Measurements from ENCODE around the gene MYZAP.

The MYZAP gene

DNA sequence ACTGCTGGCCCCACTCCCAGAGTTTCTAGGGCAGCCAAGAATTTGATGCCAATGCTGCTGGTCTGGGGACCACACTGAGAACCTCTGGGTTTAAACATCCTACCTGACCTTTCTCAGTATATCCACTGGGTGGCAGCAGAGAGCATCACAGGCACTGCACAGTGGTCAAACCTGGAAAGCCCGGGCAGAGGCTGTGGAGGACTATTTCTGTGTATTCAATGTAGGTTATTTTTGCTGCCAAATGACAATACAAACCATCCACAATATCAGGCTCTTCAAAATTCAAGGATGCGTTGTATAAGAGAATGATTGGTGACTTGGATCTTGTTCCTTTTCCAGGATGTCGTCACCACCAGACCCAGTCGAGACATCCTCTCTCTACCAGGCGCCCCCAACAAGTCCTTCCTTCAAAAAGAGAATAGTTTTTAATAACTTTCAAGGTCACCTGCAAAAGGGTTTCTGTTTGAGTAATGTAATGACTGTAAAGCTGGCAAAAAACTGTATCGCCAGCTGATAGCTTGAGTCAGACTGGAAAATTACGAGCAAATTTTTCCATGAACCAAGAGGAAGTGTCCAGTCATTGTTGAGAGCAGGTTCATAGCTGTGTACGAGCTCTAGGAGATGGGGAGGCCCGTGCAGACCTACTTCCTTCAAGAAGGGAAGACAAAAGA is 30.5 kb upstream of the MYZAP start:
- in situ Hi-C loops (cut with MboI; ENCODE audit: low pct_unique_long_range_greater_than_20kb, low sequenced_read_pairs): no loop called here
- peak; percentile 66 for DNase-seq

DNA sequence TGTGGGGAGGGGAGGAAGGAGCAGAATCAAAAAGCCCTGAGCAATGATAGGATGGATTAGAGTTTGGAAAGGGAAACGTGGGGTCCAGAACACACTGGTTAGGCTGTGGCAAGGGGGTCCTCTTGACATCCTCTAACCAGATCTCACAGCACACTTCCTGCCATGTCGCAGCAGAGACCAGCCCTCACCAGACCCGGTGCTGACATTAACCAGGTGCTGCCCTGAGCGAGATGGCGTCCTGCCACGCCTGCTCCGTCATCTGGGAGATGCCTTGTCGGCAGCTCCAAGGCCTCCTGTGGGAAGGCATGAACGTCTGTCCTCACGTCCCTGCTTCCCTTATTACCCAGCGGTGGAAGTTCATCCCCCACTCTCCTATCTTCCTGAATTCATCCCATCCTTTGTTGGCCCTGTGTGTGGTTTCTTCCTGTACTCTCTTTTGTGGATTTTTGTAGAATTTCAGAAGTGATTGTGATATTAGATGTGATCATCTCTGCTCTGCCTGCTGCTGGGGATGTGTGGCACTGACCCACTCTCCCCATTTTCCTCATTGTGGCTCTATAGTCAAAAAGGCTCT is 29.4 kb upstream of the MYZAP start:
- no peak for DNase-seq
- in situ Hi-C loops (cut with MboI; ENCODE audit: low pct_unique_long_range_greater_than_20kb, low sequenced_read_pairs): no loop called here

DNA sequence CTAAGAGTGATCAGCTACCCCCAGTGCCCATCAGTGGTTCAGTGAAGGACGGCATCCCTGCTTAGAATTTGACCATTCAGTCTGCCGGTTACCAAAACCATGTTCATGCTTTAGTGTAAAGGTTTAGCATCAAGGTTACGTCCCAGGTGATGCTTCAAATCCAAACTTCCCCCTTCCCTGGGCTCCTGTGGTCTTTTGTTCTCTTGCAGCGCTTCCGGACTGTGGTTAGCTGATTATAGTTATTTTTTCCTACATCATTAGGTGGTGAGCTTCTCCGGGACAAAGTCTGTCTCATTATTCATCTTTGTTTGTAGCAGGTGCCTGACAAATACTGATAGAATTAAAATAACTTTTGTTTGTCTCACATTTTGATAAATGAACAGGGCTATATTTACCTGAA is 28.3 kb upstream of the MYZAP start:
- in situ Hi-C loops (cut with MboI; ENCODE audit: low pct_unique_long_range_greater_than_20kb, low sequenced_read_pairs): no loop called here

DNA sequence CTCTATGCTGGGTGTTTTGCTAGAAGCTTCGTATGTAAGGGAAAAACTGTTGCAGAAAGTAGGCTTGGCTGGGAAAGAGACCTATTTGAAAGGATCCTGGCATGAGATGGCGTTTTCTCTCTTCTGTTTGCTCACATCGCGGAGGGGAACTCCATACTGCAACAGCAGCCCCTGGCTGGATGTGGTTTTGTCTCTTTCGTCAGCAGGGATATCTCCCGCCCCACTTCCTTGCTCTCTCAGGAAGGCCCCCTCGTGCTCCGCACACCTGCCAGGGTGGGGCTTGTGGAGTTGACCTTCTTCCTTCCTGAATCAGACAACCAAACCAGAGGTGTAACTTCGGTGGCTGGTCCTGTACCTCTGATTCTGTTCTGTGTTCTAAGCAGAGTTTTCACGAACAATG is 26.4 kb upstream of the MYZAP start:
- peak; percentile 26 for DNase-seq
- in situ Hi-C loops (cut with MboI; ENCODE audit: low pct_unique_long_range_greater_than_20kb, low sequenced_read_pairs): no loop called here

More for the DNA sequence above, 28.3 kb upstream of the MYZAP start:
- peak; percentile 23 for DNase-seq

DNA sequence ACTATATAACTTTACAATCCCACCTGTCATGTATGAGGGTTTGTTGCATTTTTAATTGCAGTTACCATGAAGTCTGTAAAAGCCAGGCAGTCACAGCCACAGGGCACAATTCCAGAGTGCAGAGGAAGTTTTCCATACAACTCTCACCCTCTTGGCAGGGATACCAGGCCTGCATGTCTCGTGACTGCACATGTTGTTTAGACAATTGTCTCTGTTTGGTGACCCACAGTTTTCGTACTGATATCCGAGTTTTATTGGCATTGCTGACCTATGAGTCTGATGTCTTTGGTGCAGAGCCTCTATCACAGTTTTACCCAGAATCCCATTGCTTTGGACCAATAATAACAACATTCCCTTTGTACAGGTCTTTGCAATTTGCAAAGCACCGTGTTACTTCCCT is 24.9 kb upstream of the MYZAP start:
- in situ Hi-C loops (cut with MboI; ENCODE audit: low pct_unique_long_range_greater_than_20kb, low sequenced_read_pairs): no loop called here
- no peak for DNase-seq

DNA sequence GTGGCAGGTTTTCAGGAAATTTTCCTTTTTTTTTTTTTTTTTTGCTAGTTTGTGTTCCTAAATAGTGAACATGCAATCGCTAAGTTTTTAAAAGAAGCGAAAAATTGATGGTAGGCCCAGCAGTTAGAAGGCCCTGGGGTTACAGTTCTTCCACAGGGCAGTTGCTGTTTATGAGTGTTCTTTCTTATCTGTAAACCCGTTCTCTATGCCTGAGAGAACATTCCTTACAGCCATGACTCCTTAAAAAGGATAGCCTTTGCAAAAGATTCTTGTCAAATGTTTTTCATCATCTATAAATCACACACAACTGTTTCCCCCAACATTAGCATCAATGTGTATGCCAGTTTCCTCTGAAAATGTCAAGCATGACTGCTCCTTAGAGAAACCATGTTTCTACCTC is 23.8 kb upstream of the MYZAP start:
- no peak for DNase-seq
- in situ Hi-C loops (cut with MboI; ENCODE audit: low pct_unique_long_range_greater_than_20kb, low sequenced_read_pairs): no loop called here

DNA sequence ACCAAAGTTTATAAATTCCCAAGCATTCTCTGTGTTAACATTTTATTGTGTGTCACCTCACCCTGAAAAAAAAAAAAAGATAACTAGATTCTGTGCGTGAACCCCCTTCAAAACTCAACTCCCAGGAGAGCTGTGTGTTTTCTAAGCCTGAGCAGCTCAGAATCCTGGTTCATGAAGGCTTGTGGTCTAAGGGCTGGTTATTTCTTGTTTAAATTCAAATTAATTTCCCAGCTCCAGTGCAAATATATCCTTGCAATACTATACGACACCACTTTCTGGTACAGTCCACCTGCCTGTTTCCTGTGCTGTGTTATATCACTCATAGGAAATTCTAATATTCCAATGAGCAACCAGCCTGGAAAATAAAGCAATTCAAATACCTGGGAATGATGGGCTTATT is 23.4 kb upstream of the MYZAP start:
- no peak for DNase-seq
- in situ Hi-C loops (cut with MboI; ENCODE audit: low pct_unique_long_range_greater_than_20kb, low sequenced_read_pairs): no loop called here

DNA sequence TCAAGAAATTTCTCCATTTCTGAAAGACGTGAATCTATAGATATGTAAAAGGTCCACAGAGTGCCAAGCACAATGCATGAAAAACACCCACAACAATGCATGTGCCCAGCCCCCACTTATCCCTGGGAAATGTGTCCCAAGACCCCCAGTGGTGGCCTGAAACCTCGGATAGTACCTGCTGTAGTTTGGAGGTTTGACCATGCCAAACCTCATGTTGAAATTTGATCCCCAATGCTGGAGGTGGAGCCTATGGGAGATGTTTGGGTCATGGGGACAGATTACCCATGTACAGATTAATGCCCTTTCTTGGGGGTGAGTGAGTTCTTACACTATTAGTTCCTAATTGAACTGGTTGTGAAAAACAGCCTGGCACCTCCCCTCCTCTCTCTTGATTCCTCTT is 21.4 kb upstream of the MYZAP start:
- no peak for DNase-seq
- in situ Hi-C loops (cut with MboI; ENCODE audit: low pct_unique_long_range_greater_than_20kb, low sequenced_read_pairs): no loop called here

DNA sequence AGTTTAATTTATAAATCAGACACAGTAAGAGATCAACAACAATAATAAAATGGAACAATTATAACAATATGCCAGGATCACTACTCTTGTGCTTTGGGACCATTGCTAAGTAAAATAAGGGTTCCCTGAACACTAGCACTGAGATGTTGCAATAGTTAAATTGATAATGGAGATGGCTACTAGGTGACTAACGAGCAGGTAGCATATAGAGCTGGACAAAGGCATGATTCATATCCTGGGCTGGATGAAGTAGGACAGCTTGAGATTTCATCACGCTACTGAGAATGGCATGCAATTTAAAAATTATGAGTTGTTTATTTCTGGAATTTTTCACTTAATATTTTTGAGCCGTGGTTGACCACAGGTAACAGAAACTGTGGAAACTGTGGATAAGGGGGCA is 20.7 kb upstream of the MYZAP start:
- DNase-seq: no peak
- in situ Hi-C loops (cut with MboI; ENCODE audit: low pct_unique_long_range_greater_than_20kb, low sequenced_read_pairs): no loop called here

DNA sequence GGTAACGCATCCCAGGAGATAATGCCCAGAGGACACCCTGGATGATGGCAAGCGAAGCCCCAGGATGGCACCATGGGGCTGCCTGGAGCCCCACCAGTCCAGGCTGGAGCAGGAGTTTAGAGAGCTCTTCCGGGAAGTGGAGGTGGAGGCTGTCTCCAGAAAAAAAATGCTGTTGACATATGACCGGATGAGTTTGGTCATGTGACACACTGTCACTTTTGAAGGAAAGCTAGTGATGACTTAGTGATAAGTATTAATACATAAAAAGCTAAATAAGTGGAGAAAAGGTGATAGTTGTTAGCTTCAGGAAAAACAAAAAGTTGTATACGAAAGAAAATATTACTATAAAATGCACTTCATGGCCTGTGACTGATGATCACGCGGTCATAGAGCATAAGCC is 20.0 kb upstream of the MYZAP start:
- in situ Hi-C loops (cut with MboI; ENCODE audit: low pct_unique_long_range_greater_than_20kb, low sequenced_read_pairs): no loop called here
- DNase-seq: no peak

DNA sequence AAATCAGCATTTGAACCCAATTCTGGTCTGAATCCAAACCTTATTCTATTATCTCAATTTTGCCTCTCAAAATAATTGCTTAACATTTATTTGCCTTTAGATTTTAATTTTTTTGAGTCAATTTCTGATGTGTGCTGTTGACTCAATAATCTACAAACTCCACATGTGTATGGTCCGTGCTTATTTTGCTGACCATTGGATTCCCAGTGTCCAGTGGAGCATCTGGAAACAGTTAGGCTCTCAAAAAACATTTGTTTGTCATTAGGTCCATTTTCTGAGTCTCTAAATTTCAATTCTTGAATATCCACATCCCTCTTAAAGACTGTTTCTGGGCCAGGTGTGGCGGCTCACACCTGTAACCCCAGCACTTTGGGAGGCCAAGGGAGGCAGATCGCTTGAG is 19.2 kb upstream of the MYZAP start:
- in situ Hi-C loops (cut with MboI; ENCODE audit: low pct_unique_long_range_greater_than_20kb, low sequenced_read_pairs): no loop called here
- no peak for DNase-seq

DNA sequence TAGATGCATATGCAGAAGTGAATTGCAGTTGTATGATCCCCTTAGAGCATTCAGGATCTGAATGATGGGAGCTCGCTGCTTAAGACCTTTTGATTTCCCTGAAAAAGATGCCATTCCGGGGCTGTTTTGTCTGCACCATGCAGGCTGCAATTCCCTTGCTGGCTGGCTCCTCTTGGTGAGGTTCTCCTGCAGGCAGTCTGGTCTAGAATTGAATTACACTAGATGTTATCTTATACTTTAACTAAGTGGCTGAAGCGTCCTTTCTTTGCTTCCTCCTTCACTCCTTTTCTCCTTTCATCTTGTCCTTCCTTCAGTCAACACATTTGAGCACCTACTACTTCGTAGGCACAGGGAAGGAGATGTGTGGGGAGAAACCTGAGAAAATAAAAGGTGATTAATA is 18.6 kb upstream of the MYZAP start:
- in situ Hi-C loops (cut with MboI; ENCODE audit: low pct_unique_long_range_greater_than_20kb, low sequenced_read_pairs): no loop called here
- DNase-seq: no peak

DNA sequence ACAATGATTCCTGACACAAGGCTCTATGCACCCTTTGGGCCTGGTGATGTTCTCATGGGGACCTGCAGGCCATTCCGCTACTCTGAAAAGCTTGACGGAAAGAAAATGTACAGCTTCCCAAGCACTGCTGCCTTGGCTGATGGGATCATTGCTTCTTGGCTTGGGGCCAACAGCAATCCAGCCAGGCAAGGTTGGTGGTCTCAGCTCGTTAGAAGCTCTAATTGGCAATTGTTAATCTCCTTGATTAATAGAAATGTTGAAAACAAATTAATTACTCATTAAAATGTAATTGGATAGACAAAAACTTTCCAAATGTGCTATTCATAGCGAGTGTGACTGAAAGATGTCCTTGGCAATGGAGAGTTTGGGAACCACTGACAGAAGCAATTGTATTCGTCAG is 16.3 kb upstream of the MYZAP start:
- no peak for DNase-seq
- in situ Hi-C loops (cut with MboI; ENCODE audit: low pct_unique_long_range_greater_than_20kb, low sequenced_read_pairs): no loop called here

DNA sequence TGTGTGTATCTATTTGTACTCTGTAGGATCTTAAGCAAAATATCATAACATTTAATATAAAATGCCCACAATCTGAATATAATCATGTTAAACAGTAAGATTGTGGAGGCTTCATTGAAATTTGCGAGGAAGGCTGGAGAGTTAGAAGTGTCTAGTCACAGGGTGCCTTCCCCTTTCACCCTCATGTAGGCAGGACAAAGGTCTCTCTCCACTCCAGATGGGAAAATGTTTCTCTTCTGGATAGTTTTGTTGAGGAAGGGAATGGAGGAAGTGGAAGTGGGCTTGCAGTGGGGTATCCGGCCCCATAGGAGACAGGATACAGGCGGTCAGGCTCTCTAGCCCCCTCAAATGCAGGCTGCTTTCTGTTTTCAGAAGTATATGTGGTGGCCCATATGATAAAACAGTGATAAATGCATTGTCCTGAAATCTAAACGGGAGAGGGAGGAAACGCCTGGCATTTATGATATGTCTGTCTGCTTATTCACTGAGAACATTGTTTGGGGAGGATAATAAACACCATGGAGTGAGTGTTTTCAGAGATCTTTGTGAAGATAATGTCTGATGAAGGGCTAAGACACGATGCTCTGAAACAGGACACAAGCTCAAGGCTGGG is 13.3 kb upstream of the MYZAP start:
- in situ Hi-C loops (cut with MboI; ENCODE audit: low pct_unique_long_range_greater_than_20kb, low sequenced_read_pairs): no loop called here
- no peak for DNase-seq

DNA sequence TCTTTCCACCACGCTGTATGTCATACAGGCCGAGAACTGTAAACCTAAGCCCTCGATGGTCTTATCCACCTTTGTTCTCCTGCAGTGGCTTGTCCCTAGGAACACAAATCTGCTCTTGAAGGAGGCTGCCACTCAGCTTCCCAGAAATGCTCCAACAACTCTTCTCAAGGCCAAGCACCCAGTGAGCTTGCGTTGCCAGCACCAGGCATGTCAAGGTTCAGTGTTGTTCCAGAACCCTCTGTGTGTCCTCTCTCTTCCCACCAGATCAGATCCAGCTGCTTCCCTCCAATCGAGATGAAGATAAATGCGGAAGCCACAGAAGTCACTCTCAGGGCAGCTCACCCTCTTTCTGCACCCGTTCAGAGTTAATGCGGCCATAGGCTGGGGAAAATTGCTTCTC is 11.3 kb upstream of the MYZAP start:
- in situ Hi-C loops (cut with MboI; ENCODE audit: low pct_unique_long_range_greater_than_20kb, low sequenced_read_pairs): no loop called here
- DNase-seq: no peak

DNA sequence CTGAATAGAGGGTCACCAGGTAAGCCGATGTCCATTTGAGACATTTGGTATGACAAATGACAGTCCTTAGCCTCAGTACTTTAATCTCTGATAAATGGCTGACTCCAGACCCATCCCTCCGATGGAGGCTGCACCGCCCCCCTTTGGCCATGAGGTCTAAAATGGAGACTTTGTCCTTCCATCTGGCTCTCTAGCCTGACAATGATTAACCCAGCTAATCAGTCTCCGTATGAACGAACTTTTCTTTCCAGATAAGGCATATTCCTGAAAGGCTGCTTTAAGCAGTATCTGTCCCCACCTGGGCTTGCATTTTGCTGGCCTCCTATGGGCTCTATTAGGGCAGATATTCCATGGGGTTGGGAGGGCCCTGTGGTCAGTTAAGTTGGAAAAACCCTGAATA is 10.8 kb upstream of the MYZAP start:
- in situ Hi-C loops (cut with MboI; ENCODE audit: low pct_unique_long_range_greater_than_20kb, low sequenced_read_pairs): no loop called here
- DNase-seq: no peak

DNA sequence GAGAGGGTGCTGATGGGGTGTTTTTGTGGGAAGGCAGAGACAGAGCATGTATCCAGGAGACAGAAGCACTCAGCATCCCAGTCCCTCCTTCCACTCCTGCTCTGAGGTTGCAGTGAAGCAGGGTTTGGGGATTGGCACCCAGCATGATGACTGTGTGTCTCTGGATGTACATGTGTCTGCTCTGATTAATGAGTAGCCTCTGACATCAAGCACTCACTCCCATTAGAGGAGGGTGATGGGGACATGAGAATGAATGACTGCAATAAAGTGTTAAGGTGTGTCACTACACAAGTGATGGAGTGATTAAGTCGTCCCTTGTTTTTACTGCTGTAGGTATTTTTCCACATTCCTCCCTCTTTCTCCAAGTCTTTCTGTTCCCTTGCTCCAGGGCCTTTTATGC is 9.6 kb upstream of the MYZAP start:
- in situ Hi-C loops (cut with MboI; ENCODE audit: low pct_unique_long_range_greater_than_20kb, low sequenced_read_pairs): no loop called here
- DNase-seq: no peak

DNA sequence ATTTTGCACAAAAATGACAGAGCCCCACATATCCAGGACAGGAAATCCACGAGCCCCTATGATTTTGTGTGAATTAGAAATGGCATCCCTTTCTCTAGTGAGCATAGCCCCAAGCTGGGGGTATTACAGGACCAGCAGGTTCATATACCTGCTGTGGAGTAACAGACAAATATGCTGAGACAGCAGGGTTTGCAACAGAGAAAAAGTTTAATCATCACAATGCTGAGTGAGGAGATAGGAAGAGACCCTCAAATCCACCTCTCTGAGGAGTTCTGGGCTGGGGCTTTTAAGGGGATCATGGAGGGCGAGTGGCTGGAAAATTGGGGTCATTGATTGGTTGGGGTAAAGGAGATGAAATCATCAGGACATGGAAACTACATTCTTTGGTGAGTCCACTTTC is 8.4 kb upstream of the MYZAP start:
- in situ Hi-C loops (cut with MboI; ENCODE audit: low pct_unique_long_range_greater_than_20kb, low sequenced_read_pairs): no loop called here
- DNase-seq: no peak

DNA sequence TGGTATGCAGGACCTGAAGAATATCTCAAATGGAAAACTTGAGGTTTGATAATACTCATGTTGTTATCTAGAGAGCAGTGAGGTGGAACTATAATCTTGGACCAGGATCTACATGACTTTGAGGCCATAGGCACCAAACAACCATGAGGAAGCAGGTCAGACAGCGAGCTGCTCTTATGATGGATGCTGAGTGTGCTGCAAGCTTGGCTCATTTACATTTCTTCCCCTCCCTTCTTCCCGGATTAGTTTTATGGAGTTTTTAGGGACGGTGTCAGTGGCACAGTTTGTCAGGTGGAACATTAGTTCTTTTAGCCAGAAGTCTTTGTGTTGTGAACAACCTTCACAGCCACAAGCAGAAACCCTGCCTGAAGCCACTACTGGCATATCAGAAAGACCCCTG is 8.0 kb upstream of the MYZAP start:
- DNase-seq: no peak
- in situ Hi-C loops (cut with MboI; ENCODE audit: low pct_unique_long_range_greater_than_20kb, low sequenced_read_pairs): no loop called here

DNA sequence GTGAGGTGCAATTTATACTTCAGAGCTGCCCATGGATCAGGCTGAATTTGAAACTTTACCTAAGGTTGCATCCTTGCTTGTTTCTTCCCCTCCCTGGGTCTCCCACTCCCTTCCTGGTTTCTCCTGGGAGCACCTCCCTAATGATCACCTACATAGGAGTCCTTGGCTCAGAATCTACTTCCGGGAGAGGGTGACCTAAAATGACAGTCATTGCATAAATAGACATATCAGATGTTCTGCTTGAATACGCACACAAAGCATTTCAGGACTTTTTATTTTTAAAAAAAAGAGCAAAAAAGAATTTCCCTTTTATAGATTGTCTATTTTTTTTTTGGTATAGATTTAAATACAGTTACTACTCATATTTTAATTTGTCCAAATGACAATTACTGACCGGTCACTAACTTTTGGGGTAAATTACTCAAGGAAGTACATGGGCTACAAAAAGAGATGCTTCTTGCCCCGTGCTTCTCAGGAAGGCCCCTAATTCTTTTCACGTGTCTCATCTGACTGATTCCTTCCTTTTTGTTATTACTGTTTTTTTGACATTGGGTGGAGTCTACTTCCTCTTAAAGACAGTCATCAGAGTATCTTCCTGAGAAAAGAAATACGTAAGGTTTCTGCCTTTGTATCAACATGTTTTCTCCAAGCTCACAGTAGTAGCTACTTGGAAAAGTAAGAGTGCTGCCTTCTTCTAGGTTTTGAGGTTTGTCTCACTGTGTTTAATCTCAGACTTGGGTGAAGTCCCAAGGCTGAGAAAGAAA is 4.9 kb upstream of the MYZAP start:
- no peak for DNase-seq
- in situ Hi-C loops (cut with MboI; ENCODE audit: low pct_unique_long_range_greater_than_20kb, low sequenced_read_pairs): no loop called here
